Measurements from ENCODE around the gene CWC22.

Gene CWC22

DNA sequence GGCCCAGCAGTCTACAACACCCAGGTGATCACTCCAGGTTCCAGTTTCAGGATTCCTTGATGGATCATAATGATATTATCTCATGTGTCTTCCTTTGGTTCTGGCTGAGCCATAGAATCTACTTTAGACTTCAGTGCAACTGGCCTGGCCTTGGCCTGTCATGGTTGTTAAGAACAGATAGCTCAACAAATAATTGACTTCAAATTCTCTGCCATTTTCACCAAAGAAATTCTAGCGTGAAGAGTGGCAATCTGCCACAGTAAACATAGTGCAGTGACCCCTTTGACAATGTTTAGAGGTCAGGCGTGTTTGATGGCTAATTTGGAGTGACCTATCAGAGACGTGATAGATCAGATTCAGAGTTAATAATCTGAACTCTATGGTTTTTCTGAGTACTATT, 95.5 kb downstream of the CWC22 start:
- H3K27ac ChIP-seq = no peak overlapping the region
- no peak overlapping the region for H3K4me3 ChIP-seq

DNA sequence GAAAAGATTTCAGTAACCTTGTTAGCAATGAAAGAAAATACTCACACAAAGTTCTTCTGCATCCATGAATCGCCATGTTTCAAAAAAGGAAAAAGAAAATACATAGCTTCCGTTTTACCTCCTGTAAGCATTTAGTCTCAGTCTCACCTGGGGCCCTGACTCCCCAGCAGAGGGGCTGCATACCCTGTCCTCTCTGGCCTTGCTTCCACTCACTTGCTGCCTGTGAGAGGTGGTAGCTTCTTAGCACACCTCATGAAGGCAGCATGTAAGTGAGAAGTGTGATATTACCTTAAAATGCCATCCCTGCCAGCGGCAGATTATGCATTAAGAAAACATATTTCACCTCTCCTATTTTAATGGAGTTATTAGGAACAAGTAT, 96.4 kb downstream of the CWC22 start:
- no peak overlapping the region for H3K4me3 ChIP-seq

DNA sequence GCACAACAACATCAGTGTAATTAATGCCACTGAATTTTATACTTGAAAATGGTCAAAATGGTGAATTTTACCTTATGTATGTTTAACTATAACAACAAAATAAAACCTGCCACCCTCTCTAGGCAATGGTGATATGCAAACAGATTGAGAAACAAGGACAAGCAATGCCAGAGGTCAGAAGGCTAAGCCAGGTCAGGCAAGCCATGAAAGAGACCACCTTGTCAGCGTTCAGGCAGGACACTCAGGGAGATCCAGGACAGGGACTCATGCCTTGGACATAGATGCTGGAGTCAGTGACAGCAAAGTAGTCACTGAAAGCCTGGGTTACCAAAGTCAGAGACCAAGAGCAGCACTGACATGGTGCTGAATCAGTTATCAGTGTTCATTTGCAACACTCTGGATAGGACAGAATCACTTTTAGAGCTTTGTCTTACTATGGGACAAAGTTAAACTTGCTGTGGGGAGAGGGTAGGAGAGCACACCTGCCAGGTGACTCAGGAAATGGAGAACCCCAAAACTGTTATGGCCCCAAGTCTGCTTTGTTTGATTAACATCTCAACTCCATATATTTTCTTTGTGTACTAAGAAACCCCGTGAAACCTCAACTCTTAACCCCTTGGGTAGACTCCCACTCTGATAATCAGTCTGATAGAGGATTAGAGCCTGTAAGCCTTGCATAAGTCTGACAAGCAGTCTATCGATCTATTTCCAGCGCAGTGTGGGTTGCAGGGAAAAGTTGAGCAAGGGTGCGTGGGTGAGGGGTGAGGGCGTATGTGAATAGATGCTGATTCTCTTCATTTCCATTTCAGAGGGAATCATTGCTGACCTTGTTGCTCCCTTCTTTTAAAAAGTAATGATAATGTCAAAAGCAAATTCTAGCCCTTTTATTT, 97.0 kb downstream of the CWC22 start:
- Histone ChIP-seq H3K4me3 (no peak overlapping the region), H3K27ac (no peak overlapping the region)

More for the DNA sequence above, 96.4 kb downstream of the CWC22 start:
- no peak overlapping the region for H3K27ac ChIP-seq

DNA sequence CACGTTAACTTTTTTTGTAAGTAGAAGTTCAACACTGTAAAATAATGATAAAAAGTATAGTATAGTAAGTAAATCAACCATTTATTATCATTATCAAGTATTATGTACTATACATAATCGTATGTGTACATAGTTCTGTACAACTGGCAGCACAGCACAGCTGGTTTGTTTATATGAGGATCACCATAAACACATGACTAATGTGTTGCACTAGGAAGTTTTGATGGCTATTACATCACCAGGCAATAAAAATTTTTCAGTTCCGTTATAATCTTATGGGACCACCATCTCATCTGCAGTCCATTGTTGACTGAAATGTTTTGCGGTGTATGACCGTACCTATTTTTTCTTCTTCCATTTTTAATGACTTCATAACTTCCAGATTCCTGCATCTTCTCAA, 106.4 kb downstream of the CWC22 start:
- H3K27ac ChIP-seq = no peak overlapping the region
- no peak overlapping the region for H3K4me3 ChIP-seq

DNA sequence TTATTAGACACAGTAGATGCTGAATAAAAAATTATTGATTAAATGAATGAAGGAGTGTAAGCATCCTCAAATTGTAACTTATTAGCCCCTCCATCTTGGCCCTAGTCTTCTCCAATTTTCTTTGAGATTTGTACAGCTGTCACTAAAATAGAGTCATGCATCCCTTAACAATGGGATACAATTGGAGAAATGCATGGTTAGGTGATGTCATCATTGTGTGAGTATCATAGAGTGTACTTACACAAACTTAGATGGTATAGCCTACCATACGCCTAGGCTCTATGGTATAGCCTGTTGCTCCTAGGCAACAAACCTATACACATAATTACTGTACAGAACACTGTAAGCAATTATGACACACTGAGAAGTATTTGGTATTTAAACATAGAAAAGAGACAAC, 107.4 kb downstream of the CWC22 start:
- Histone ChIP-seq H3K4me3 (no peak overlapping the region), H3K27ac (no peak overlapping the region)

DNA sequence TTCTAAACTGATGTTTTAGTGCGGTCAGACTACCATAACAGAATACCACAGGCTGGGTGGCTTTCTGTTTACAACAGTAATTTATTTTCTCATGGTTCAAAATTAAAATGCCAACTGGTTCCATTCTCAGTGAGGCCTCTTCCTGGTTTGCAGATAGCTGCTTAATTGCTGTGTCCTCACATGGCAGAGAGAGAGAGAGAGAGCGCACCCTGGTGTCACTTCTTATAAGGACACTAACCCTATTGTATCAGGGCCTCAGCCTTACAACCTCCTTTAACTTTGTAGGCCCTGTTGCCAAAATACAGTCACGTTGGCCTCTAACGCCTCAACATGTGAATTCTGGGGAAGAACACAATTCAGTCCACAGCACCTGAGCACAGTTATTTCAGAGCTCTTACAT, 108.2 kb downstream of the CWC22 start:
- no peak overlapping the region for H3K27ac ChIP-seq
- H3K4me3 ChIP-seq = no peak overlapping the region
